Mucosa of rectum (tissue), 2 donors: ENCODE data around the gene CERK.

Experiments used
- H3K27ac ChIP-seq, 2 donors: one replicate each; pipeline ENCODE4 v1.7.0; 2013; ENCODE audit warnings: inconsistent platforms in 2 of 2, low read depth in 2 of 2, low read length in 2 of 2
- H3K27me3 ChIP-seq, 2 donors: one replicate each; pipeline ENCODE4 v1.7.0; 2013; ENCODE audit warnings: low read length in 2 of 2; ENCODE audit not compliant: control insufficient read depth in 2 of 2, insufficient read depth in 2 of 2
- H3K36me3 ChIP-seq, 2 donors: one replicate each; pipeline ENCODE4 v1.7.0; 2013; ENCODE audit warnings: low read length in 2 of 2; ENCODE audit not compliant: control insufficient read depth in 2 of 2, insufficient read depth in 2 of 2
- H3K4me1 ChIP-seq, 2 donors: one replicate each; pipeline ENCODE4 v1.7.0; 2013; ENCODE audit warnings: low read length in 2 of 2, mild to moderate bottlenecking in 1 of 2; ENCODE audit not compliant: control insufficient read depth in 2 of 2, insufficient read depth in 2 of 2
- H3K4me3 ChIP-seq, 2 donors: one replicate each; pipeline ENCODE4 v1.7.0; 2013; ENCODE audit warnings: low read length in 2 of 2
- H3K9ac ChIP-seq, 2 donors: one replicate each; pipeline ENCODE4 v1.7.0; 2013; ENCODE audit warnings: low read length in 2 of 2, low read depth in 1 of 2, mild to moderate bottlenecking in 1 of 2
- H3K9me3 ChIP-seq, 2 donors: one replicate each; pipeline ENCODE4 v1.7.0; 2013; ENCODE audit warnings: low read length in 2 of 2; ENCODE audit not compliant: control insufficient read depth in 2 of 2
- donor health status: healthy.
- donor health status: Normal muscosa, but diverticular disease.

CERK gene

DNA sequence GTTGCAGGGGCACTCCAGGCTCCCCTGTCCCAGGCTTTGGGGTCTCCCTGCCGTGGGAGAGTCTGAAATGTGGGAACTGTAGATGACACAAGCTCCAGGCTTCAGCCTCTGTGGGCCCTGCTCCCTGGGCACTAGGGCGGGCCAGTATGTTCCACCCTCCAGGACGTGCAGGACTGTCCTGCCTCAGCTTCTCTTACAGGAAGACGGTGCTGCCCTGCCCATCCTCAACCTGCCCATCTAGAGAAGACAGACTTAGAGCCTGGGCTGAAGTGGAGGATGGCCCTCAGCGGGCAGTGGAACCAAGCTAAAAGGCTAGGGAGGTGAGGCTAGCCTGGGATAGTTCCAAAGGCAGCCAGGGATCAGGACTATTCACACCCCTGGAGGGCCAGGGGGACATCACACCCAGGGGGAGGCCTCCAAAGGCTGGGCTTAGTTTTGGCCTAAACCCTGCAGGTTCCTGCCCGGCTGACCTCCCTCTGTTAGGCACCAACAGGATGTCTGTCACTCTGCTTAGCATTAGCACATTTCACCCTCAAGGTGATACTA is 4.0 kb upstream of the CERK start:
- Histone ChIP-seq H3K9ac (peak overlapping the region in 1 of 2 donors; percentile 28), H3K4me1 (peaks cover 37 to 49% of the 10 kb centered on the region in 2 donors), H3K27ac (peak overlapping the region; percentile 81 to 85), H3K4me3 (peak overlapping the region in 1 of 2 donors; percentile 20), H3K9me3 (no peaks in the 10 kb centered on the region), H3K27me3 (no peaks in the 10 kb centered on the region), H3K36me3 (no peaks in the 10 kb centered on the region)

DNA sequence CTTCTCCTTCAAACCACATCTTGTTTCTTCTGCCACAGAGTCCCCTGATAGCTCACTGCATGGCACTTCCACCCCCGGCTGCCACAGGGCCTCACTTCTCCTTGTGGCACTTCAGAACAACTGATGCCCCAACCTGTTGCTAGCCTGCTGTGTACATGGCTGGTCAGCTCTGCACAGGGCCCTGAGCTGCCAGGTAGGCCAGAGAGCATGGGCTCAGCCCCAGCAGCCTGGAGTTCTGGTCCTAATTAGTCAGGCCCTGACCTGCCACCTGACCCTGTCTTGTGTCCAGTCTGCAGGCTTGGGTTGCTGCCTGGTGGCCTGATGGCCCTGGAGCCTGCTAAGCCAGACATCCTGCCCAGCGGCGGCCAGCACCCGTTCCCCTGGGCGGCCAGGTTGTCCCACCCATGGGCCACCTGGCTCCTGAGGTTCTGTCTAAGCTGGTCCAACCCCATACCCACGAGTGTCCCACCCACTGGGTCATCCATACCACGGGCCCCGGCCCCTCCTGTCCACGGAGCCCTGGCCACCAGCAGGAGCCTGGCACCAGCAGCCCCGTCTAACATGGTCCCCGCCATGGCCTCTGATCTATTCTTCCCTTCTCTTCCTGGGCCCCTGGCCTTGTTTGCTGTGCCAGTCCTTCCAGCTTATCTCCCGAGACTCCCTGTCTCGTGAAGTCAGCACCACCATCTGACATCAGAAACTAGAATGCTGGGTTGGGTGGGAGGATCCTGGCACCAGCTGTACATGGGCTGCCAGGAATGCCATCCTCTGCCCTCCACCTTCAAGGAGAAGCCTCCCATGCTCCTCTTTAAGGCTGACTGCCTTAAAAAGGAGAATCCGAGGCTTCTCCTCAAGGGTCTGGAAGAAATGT is 3.1 kb upstream of the CERK start:
- peaks cover 44 to 58% of the 10 kb centered on the region in 2 donors for H3K4me1 ChIP-seq
- H3K36me3 ChIP-seq = no peaks in the 10 kb centered on the region
- peak overlapping the region in 1 of 2 donors; percentile 51 for H3K9ac ChIP-seq
- H3K9me3 ChIP-seq = no peaks in the 10 kb centered on the region
- no peak overlapping the region for H3K4me3 ChIP-seq
- H3K27ac ChIP-seq = no peak overlapping the region
- H3K27me3 ChIP-seq = no peaks in the 10 kb centered on the region

DNA sequence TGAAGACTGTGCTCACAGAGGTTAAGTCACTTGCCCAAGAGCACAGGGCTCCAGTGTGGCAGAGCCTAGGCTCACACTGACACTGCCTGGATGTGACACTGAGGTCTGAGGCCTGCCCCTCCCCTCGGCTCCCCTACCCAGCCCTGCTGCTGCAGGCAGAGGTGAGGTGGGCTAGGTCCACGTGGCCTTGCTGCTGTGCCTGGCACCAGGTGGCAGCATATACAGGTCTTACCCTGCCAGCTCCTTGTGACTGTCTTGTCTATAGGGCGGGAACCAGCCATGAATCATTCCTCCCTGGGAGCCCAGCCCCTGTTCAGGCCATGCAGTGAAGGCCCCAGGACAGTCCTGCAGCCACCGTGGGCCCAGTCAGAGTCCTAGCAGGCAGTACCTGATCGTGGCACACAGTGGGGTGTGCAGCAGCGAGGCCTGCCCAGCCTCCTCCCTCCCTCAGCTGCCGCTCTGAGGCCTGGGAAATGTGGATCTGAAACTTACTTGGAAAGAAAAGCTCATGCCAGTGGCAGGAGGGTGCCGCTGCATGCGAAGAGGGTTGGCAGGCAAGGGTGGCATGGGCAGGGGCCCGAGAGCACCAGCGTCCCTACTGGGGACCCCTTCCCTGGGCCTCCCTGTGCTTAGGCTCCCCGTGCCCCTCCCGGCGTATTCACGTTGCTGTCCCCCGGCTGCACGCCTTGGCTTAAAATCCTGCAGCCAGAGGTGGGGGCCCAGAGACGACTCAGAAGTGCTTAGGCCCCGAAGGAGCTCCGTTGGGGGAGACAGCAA is 1.2 kb upstream of the CERK start:
- peak overlapping the region; percentile 85 to 89 for H3K27ac ChIP-seq
- H3K4me1 ChIP-seq = peaks cover 59 to 73% of the 10 kb centered on the region in 2 donors
- peak overlapping the region; percentile 34 to 72 for H3K4me3 ChIP-seq
- H3K36me3 ChIP-seq = no peaks in the 10 kb centered on the region
- peak overlapping the region; percentile 76 to 81 for H3K9ac ChIP-seq
- no peaks in the 10 kb centered on the region for H3K9me3 ChIP-seq
- H3K27me3 ChIP-seq = no peaks in the 10 kb centered on the region

DNA sequence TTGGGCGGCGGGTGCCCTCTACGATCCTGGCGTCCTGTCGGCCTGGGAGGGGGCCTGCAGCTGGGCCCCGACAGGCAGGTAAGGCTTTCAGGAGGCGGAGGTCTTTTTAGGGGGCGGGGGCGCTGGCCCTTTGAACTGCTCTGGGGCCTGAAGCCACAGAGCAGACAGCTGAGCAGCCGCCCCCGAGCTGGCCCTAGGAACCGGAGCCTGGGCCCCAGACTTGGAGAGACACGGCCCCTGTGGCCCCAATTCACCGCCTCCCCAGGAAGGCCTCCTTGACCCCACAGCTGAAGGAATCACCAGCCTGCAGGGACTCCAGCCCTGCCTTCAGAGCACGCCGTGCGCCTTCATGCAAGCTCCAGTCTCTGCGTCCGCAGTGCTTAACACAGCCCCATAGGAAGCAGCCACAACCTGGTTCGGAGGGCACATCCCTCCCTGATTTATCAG is 618 bp upstream of the CERK start:
- Histone ChIP-seq H3K4me3 (peak overlapping the region; percentile 34 to 72), H3K9me3 (no peaks in the 10 kb centered on the region), H3K4me1 (peaks cover 60 to 73% of the 10 kb centered on the region in 2 donors), H3K9ac (peak overlapping the region; percentile 76 to 81), H3K27ac (peak overlapping the region; percentile 85 to 89), H3K27me3 (no peaks in the 10 kb centered on the region), H3K36me3 (no peaks in the 10 kb centered on the region)

DNA sequence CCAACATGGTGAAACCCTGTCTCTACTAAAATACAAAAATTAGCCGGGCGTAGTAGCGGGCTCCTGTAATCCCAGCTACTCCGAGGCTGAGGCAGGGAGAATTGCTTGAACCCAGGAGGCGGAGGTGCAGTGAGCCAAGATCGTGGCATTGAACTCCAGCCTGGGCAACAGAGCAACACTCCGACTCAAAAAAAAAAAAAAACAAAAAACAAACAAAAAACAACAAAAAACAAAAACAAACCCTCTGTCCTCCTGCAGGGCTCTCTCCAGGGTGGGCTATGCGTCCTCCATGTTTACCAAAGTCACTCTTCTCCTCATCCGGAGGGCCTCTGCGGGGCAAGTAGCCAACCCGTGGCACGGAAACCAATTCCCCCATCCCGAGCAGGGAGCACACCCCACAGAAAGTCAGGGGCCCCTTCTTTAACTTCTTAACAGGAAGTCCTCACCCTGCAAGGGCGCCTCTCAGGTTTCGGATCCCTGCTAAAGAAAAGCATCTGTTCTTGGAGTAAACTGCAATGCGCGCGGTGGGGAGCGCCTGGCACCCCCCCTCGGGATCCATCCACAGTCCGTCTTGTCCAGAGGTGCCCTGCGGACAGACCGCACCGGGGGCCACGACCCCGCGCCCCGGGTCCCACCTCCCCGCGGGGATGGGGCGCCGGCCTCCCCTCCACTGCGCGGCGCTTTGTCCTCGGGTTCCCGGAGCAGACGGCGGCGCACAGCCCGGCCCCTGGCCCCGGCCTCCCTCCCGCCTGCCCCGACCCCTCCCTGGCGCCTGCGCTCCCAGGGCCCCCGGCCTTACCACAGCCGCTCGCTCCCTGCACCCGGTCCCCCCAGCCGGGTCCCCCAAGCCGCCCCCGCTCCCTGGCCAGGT is 712 bp downstream of the CERK start:
- no peaks in the 10 kb centered on the region for H3K36me3 ChIP-seq
- H3K4me1 ChIP-seq = peaks cover 55 to 64% of the 10 kb centered on the region in 2 donors
- no peaks in the 10 kb centered on the region for H3K9me3 ChIP-seq
- H3K27ac ChIP-seq = peak overlapping the region; percentile 70 to 83
- H3K27me3 ChIP-seq = no peaks in the 10 kb centered on the region
- H3K4me3 ChIP-seq = peak overlapping the region; percentile 75 to 78
- peak overlapping the region; percentile 68 to 77 for H3K9ac ChIP-seq

DNA sequence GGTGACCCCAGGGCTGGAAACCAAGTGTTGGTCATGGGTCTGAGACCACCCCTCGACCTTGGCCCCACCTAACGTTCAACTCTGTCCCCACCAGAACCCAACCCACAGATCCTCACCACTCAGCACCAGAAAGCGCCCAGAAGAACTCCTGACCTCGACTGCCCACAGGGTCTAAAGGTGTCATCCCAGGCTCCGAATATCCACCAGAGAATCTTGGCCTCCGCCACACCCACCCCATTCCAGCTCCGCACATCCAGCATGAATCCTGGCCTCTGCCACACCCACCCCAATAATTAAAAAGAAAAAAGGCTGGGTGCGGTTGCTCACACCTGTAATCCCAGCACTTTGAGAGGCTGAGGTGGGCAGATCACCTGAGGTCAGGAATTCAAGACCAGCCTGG is 1.3 kb downstream of the CERK start:
- Histone ChIP-seq H3K27me3 (no peaks in the 10 kb centered on the region), H3K36me3 (no peaks in the 10 kb centered on the region), H3K4me1 (peaks cover 55 to 63% of the 10 kb centered on the region in 2 donors), H3K27ac (peak overlapping the region; percentile 70 to 83), H3K9ac (peak overlapping the region; percentile 5 to 77), H3K4me3 (peak overlapping the region; percentile 75 to 78), H3K9me3 (no peaks in the 10 kb centered on the region)

DNA sequence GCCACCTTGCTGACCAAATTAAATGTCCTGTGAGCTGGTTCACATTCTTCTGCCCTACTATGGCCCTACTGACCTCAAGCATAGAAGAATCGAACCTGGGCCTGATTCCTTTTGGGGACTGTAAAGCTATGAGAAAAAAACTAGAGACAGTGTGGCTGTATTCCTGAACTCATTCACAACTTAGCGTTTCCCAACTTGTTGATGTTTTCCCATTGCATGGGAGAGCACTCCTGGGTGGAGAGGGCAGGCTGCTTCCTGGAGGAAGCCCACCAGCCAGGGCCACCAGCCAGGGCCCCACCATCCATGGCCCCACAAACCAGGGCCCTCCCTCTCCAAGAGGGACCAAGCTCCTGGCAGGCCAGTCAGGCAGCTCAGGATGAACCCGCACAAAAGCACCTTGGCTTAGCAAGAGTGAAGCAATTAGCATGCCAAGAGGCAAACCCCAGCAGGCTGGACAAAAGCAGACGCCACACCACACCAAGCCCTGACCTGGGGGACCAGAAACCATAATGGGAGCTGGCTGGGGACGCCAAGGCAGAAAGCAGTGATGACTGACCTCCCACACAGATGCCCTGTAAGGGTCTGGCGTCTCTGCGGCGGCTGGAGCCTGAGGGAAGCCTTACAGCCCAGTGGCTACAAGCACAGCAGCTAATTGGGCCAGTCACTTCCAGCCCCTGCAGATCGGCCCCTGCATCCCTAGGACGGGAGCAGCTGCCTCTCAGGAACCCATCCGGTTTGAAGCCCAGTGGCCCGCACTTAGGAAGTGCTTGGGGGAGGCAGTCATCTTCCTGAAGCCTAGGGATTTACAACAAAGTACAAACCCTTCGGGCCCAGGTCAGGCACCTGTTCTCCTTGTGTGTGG is 2.1 kb downstream of the CERK start:
- H3K4me1 ChIP-seq = peaks cover 57 to 63% of the 10 kb centered on the region in 2 donors
- H3K9me3 ChIP-seq = no peaks in the 10 kb centered on the region
- H3K9ac ChIP-seq = peak overlapping the region; percentile 26 to 77
- peak overlapping the region; percentile 75 to 78 for H3K4me3 ChIP-seq
- H3K27me3 ChIP-seq = no peaks in the 10 kb centered on the region
- H3K36me3 ChIP-seq = peaks cover 0 to 2% of the 10 kb centered on the region in 2 donors
- peak overlapping the region; percentile 28 to 83 for H3K27ac ChIP-seq

DNA sequence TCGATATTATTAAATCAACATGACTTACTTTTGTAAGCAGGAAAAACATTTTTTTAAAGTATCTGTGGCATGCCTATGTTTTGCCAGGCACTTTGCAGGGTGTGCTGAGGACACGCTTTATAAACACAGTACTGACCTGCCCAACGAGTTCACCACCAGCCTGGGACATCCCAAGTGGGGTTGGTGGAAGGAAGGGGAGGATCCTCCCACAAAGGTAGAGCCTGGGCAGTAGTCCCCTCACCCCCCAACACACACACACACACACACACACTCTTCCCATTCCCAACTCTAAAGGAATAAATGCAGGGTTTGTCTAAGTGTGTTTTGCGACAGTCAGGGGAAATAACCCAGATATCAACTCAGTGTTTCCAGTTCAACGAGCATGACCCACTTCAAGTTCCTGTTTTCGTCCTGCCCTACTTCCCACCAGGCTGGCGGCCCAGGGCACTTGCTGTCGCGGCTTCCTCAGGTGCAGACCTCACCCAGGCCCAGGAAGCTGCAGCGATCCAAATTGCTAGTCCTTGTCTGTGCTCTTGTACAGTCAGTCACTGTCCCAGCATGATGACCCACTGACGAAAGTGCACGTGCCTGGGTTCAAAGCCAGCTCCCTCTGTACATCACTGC is 3.1 kb downstream of the CERK start:
- peak overlapping the region in 1 of 2 donors; percentile 28 for H3K9ac ChIP-seq
- H3K36me3 ChIP-seq = peaks cover 0 to 2% of the 10 kb centered on the region in 2 donors
- peak overlapping the region; percentile 8 to 69 for H3K27ac ChIP-seq
- H3K27me3 ChIP-seq = no peaks in the 10 kb centered on the region
- peaks cover 57 to 58% of the 10 kb centered on the region in 2 donors for H3K4me1 ChIP-seq
- H3K4me3 ChIP-seq = peak overlapping the region; percentile 10 to 78
- H3K9me3 ChIP-seq = no peaks in the 10 kb centered on the region
